HG03520 (cell line): ENCODE data around the gene C9orf40.

Source experiments
- ATAC-seq: cut with Tn5 transposase; IDR thresholded peaks from one replicate; pipeline ENCODE4 v1.9.1; 2021; ENCODE audit warnings: mild to moderate bottlenecking, moderate library complexity; ENCODE audit not compliant: unreplicated experiment

The C9orf40 gene

GRCh38 chr9:74942801-74943200, 9.9 kb downstream of the C9orf40 start:
- peak; percentile 49 for ATAC-seq

DNA sequence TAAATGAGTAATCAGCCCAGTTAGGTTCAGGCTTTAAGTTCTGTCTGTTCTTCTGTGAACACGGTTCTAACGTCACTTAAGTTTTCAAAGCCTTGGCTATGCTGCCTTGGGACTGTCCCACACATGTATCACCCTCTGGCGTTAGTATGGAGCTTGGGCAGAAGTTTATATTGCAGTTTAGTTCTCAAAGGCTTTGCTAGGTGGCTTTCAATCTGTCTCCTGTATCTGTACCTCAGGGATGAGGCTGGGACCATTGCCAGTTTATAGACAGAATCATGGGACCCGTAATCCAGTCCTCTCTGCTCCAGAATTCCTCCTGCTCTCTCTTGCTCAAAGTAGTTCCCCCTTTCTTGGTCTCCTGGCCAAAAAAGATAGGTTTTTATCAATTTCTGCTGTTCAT, 12.1 kb downstream of the C9orf40 start:
- no peak for ATAC-seq

DNA sequence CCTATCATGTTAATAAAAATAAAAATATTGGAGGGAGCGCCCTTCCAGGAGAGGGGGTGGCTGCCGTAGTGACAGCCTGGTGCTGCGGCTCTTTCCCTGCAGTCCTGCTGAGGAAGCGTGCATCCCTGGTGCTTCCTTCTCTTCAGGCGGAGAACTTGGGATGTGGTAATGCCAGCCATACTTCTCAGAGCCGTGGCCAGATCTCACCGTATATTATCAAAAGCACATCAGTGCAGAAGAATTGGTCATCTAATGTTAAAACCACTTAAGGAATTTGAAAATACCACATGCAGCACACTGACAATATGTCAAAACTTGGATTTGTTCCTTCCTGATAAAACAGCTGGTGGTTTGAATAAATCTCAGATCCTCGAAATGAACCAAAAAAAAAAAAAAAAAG, 17.7 kb downstream of the C9orf40 start:
- no peak for ATAC-seq

- ATAC-seq: no peak
Observed at GRCh38 chr9:74921737-74922136, 31.0 kb downstream of the C9orf40 start.

- no peak for ATAC-seq
Observed at GRCh38 chr9:74920944-74921626, 31.6 kb downstream of the C9orf40 start.

- ATAC-seq: no peak
Observed at GRCh38 chr9:74910036-74910435, 42.7 kb downstream of the C9orf40 start.

DNA sequence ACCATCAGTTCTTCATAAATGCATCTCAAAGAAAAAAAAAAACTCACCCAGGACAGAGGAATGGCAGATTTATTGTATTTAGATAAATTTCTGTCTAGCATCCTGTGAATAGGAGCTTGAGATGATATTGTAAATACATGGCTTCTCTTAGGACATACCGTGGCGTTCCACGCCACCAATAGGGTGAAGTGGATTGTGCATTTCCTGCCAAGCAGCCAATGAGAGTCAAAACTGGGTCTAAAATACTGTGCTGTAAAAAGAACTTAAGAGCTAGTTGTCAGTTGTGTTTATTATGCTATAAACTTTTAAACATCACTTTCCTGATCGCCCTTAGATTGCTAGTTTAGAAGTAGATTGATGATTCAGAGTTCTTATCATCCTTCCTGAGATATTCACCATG, 44.0 kb downstream of the C9orf40 start:
- ATAC-seq: no peak

GRCh38 chr9:74907085-74907484, 45.6 kb downstream of the C9orf40 start:
- ATAC-seq: no peak

- no peak for ATAC-seq
Observed at GRCh38 chr9:74901001-74901400, 51.7 kb downstream of the C9orf40 start.
